Activated CD8-positive, alpha-beta memory T cell treated with anti-CD3 and anti-CD28 coated beads for 4 hours (primary cell): ENCODE measurements around the gene SEMA6A.

ENCODE experiments used
- DNase-seq, 2 donors: peaks; one replicate each; pipeline ENCODE4 v3.0.0-alpha.2; 2020; ENCODE audit warnings: low read depth in 2 of 2

Gene SEMA6A

DNA sequence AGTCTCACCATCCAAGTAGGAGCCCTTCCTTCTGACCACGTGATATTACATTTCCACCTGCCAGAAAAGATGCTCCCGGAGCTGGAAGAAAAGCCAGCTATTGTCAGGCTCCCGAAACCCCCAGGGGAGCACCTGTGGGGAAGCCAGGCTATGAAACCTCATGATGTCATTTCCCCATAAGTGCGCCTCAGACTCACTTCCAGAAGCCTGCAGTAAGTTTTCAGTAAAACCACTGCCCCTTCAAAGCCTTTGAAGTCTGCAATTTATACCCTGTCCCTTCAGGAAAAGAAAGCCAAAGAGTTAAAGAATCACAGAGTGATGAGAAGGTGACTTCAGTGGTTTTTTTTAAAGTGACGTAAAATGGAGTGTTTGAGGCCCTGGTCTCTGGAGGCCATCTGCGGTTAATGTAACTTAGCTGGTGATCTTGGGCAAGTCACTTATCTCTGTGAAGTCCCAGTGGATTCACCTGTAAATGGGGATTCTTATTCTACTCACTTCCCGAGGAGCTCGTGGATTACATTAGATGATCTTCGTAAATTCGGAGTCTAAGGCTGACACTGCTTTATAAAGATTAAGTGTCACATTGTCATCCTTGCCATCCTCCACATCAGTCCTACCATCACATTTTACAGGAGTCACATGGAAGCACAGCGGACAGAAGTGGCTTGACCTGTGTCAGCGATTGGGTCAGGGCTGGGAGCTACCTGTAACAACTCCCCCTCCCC is 2.6 kb upstream of the SEMA6A start:
- DNase-seq: no peak

DNA sequence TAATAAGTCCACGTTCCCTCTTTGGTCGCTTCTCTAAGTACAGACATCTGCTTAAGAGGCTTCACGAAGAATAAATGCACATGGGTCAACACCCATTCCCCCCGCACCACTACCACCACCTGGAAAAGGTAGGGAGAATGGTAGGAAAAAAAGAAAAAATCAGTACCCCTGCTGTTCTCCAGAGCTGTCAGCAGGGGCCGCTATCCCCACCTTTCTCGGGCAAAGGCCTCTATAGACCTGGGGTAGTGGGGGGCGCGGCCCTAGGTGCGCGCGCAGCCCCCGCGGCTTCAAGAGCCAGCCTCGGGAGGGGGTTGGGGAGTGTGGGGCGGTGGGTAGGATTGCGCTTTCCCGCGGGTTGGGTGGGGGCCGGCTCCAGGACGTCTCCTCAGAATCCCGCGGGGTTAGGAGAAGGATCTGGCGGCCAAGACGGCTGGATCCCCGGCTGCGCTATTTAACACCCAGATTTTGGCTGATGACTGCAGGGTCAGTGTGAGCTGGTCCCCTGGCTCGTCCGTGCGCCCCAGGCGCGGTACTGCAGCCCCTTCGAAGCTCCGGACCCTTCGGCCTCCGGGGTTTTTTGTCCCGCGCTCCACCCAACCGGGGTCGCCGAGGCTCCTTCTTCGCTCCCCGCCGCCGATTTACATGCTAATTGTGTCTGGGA is 1.6 kb upstream of the SEMA6A start:
- no peak for DNase-seq

DNA sequence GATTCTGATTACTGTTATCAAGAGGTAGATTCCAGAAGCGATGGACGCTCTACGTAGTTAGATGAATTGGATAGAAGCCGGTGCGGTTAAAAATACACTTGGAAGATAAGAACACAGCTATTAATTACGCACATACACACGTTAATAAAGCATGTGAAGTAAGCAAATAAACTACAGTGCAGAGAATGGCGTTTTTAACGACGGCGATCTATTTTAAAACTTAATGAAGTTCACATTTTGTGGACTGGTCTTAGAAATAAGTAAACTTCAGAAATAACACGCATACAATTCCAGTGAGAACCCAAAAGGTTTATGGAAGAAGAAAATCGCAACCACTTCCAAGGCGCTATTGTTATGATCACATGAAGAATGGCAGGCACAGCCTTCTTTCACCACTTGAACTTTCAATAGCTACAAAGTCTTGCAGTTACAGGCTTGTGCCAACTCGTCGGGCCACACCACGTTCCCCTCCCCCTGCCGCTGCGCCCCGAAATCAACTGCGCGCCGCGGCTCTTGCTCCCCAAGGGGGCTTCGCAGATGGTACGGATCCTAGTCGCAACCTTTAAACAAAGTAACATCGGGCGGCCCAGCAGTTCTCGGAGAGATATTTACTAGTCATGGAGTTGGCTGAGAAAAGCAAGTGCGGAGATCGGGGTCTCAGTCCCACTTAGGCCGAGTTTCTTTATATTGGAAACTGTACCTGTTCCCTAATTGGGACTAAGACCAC is 866 bp upstream of the SEMA6A start:
- DNase-seq: no peak

DNA sequence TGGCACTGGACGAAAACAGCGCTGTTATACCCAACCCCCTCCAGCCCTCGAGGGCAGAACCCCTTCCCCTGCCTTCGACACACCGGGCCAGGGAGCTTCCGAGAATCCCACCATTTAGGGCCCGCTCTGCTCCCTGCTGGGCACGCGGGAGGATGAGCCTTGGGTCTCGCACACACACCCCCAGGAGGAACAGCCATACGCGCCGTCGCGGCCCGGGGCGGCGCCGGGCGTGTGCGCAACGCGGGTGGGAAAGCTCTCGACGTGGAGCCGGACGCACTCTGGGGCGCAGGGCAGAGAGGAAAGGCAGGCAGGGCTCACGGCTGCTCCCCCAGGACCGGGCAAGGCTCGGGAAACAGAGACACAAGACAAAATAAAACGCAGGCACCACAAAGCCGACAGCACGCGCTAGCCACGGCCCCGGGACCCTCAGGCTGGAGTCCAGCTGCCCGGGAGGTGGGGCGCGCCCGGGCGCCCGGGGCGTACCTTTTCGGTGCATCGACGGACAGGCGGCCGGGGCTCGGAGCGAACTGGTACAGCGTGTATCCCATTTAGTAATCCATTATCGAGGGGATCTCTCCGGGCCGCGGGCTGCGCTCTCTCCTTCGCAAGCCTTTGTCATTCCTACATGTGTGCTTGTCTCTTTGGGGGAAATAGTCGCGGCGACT is 789 bp downstream of the SEMA6A start:
- no peak for DNase-seq

DNA sequence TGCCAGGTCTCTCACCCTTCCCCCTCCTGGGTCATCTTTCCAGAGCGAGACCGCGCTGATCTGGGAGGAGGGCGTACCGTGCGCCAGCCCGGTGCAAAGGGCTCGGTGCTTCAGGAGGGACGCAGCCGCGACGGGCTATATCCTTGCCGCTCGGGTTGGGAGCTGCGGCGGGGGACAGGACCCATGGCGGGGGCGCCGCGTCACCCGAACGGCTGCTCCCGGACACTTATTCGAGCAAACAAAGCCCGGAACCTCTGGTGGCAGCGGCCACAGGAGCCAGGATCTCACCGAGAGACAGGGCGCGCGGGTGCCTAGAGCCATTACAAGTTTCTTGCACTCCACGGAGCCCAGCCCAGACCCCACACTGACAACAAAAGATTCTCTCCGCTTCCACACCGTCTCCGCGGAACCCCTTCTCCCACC is 1.3 kb downstream of the SEMA6A start:
- DNase-seq: no peak

DNA sequence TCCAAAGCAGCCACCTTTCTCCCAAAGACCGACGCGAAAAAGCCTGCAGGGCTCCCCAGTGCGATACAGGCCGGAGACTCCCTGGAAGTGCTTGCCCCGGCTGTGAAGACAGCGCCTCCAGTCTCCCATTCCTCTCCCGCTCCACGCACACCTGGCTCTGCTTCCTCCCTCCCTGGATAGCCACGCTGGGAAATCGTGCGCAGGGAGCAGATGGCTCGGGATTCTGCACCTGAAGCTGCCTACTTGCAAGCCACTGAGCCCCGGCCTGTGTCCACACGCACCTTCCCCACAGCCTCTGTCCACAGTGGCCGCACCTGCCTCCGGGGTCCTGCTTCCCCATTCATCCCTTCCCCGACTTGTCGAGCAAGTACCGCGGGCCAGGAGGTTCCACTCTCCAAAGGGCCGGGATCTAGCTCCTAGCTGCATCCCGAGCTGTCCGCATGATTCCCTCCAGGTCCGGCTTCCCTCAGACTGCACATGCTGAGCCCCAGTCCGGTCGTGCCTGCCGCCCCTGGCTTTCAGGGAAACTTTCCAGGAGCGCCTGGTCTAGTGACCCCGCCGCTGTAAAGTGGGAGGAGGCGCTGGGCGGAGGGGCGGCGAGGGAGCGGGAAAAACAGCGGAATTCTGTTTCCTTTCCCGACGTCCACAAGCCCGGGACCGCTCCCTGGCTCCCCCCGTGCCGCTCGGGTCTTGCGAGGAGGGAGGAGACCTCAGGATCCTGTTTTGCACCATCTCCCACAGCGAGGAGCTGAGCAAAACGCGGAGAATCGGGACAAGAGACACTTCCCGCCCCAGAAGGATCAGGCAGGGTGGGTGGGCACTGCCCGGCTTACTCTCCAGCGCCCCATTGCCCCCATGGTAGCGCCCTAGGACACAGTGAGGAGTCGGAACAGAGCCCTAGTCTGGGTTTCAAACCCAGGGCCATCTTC is 2.0 kb downstream of the SEMA6A start:
- DNase-seq: no peak

DNA sequence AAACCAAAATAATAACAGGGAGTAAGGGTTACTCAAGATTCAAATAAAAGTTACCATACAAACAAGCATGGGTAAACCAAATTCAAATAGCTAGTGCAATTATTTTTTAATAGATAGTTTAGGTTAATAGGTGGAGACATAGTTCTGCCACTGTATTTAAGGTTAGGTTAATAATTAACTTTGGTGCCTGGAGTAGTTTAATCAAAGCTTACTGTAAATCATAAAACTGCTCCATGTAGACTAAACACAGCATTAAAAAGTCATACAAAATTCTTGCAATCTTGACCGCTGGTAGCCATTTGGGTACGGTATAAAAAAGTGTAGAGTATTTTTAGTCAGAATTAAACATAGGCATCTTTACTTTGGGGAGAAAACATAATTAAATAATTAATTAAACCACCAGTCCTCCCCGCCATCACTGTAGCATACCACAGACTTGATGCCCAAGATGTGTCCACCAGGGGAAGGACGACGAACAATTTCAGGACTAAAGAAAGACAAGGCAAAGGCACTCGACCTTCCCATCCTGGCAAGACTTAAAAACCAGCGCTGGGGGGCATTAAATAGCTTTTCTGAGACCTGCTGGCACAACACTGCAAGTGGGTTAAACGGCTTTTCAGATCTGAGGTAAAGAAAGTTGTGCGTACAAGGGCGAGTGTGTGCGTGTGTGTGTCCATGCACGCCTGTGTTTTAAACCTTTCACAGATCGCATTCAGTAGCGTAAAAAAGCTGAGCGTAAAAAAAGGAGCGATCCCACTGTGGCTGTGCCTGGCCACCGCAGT is 2.9 kb downstream of the SEMA6A start:
- no peak for DNase-seq

DNA sequence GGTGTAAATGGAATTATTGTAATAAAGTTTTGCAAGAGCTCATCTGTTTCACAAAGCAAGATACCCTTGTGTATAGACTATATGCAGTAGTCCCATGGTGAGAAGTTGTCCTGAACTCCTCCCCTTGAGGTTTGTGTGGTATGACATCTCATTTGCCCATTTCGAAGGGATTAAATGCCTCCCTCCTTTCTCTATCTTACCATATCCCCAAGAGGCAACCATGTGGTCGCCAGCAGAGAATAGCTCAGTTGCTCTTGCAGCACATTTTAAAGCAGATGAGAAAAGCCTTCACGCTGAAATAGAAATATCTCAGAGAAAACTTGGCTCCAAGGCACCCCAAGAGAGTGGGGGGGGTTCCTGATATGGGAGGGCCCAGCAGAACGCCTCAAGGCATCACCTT is 4.6 kb downstream of the SEMA6A start:
- no peak for DNase-seq

DNA sequence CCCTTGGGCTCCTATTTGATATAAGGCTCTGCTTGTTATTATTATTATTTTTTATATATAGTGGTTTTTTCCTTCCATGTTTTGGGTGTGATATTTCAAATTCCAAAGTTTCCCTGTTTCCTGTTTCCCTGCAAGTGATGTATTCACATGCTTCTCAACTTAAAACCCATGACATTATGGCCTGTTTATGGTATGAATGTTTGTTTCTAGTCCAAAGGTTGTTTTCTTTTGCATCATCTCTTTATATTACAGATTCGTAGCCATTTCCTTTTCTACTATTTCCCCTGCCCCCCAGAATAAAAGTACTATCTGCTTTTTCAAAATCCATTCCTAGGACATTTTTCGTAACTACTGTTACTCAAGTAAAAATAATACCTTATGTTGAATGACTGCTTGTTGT is 7.5 kb downstream of the SEMA6A start:
- no peak for DNase-seq

DNA sequence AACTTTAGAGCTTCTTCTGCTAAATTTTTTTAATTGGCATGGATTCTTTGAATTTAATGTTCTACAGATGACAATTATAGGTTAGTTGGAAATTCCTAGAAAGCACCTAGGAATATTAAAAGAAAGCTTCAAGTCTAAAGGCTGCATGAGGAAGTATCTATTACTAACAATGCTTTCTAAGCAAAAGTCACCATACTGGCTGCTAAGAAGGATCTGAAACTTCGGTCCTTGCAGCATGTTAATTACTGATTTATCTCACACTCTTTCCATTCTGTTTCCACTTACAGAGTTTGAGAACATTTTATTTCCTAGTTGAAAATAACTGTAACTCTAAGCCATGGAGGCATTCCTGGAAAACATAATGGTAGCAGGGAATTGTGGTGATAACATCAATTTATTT is 8.4 kb downstream of the SEMA6A start:
- DNase-seq: no peak

DNA sequence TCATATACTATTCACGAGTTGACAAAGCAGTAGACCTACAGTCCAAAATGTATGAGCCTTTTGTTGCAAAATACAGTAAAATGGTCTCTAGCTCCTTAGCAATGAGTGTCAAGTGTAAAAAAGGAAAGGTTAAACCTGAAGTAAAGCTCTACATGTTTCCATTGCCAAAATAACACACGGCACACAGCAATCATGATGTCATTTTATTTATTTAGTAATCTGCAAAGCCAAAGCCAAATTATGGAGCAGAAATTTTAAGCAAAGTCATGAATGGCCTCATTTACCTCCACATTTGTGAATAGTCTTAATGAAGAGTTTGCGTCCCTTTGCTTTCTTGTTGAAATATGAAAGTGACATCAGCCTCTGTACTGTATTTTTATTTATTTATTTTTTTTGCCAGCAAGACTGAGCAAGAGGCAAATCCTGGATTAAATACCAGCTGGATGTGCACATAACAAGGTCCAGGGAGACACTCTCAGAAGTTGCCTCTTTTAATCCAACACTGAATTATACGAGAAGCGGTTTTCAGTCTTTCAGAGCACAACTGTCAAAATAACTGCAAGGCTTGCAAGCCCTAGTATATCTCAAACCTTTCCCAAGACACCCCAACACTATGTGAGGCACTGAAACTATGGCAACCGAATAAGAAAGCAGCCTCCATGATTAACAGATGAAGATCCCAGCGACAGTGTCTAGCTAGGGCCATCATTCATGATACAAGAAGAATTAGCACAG is 9.7 kb downstream of the SEMA6A start:
- DNase-seq: no peak

DNA sequence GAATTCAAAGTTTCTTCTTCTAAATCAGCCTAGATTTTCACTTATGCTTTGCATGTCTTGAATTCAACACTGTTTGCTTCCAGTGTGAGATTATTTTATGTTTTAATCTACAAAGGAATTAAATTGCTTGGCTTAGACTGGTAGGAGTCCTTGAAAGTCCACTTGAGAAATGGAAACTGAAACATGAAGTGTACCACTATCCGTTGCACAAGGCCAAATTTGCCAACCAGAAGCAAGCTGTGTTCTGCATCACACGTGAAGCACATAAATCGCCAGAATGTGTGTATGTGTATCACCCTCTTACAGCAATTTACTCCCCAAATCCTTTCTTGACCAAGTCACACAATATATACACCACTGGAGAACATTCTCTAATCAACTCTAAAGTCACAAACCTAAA is 10.3 kb downstream of the SEMA6A start:
- DNase-seq: no peak

DNA sequence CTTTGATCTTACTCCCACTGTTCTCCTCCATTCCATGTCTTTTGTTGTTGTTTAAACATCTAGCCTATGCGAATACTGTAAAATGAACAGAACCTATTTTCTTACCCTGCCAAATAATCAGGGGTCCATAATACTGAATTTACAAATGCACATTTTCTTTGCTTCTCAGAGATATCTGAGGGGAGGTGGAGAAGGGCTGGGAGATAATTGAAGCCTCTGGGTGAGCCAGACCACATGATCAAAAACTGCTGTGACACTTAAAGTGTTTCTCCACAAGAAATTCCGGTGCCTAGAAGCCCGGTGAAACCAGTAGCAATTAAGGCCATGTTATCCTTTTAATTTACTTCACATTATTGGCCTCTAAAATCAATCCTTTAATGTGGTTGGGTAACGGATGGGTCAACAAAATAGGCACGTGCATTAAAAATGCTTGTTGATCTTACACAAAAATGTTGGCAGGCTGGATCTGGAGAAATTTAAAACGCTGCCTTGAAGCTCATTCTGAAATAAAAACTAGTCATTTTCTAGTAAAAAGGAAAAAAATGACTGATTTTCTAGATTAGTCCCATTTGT is 10.8 kb downstream of the SEMA6A start:
- no peak for DNase-seq

DNA sequence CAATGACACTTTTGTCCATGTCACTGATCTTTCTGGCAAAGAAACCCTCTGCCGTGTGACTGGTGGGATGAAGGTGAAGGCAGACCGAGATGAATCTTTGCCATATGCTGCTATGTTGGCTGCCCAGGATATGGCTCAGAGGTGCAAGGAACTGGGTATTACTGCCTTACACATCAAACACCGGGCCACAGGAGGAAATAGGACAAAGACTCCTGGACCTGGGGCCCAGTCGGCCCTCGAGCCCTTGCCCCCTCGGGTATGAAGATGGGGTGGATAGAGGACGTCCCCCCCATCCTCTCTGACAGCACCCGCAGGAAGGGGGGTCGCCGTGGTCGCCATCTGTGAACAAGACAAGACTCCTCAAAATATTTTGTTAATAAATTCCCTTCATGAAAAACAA is 12.0 kb downstream of the SEMA6A start:
- DNase-seq: no peak

DNA sequence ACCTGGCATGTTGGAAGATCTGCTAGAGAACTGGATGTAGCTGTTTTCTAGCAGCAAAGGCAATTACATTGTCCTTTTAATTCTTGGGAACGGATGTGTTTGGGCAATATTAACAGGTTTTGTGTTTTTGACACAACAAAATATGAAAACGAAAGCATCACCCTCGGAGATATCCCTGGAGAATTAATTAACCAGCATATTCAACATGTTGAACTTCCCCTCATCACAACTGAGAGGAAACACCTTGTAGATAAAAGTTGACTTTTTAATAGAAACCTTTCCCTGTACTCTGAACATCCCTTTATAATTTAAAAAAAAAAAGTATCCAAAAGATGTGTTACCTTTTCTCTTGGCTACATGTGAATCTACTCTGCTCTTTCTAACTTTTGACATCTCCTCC is 13.0 kb downstream of the SEMA6A start:
- no peak for DNase-seq

DNA sequence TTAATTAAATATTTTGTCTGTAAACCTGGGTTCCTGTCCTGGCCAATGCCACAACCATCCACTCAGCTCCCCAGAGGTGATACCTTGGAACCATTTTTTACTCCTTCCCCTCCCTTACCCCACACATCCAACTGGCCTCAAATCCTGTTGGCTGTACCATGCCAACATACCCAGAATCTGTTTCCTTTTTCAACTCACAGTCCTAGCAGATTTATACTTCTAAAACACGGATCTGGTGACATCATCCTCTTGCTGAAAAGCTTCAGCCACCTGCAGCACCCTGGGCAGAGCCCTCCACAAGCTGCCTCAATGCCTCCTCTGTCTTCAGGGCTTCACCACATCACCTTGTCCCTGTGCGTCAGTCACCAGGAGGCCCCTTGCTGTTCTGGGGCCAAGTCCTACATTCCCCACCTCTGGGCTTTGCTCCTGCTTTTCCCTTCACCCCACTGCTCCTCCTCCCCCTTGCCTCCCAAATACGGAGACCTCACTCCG is 14.9 kb downstream of the SEMA6A start:
- DNase-seq: no peak

DNA sequence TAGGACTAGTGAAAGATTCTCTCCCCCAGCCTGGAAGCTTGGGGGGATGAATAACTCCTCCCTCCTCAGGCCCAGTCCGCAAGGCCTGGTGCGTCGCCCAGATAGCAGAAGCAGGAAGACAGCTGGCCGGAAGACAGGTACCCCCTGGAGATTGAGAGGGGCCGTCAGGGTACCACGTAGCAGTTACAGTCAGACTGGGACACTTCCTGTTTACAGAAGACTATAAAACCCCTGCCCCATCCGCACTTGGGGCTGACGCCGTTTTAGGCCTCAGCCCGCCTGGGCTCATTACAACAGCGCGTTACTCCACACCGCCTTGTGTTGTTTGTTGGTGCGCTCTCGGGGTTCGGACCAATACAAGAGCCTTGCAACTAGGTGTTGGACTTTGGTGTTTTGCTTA is 15.4 kb downstream of the SEMA6A start:
- no peak for DNase-seq

DNA sequence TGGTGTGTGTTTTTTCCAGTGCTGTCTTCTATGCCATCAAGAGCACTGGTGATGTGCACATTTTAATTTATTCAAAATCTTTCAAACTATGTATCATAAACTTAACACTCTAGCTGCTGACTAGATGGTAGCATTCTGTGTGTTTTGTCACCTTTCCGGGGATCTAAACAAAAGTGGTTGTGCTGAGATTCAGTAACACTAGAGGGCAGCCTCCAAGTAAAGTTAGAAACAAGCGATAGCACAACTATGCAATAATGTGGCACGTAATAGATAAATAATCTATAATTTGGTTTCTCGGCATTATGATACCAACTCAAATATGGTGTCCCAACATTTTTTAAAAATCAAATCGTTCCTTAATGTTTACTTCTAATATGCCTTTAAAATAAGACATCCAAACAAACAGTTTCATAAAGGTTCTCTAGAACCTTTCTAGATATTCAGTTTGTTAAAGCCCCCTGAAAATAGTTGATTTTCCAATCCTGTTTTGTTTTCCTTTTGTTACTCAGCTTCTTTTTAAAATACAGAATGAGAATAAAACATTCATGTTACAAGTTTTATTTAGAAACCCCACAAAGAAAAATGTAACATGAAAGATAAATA is 16.9 kb downstream of the SEMA6A start:
- DNase-seq: no peak

DNA sequence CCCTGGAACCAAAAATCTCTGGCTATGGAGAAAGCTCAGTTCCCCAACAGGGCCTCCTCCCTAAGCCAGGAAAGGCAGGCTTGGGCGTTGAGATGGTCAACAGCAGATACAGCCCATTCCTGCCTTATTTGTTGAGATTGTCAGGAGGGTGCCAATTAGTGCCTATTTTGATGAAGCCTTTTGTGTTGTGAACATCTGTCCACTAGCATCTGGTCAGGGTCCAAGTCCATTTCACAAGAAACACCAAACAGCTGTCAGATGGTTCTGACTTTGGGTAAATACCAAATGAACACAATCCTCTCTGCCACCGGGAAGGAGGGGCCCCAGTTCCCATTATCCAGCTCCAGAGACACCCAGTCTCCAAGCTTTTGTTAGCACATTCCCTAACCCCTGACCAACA is 19.9 kb downstream of the SEMA6A start:
- no peak for DNase-seq
